CD14-positive monocyte (primary cell): ENCODE data around the gene DYNLT3. TPM values are rescaled to one million over a fixed set of nuclear protein-coding genes. Genes with fewer than 3 reads are reported as not detected.

Experiments
- DNase-seq, 3 donors: peaks; one replicate each; pipeline ENCODE4 v3.0.0-alpha.2; 2011 to 2022
- H2AFZ ChIP-seq: 2 replicates; pipeline ENCODE4 v1.6.0; 2012; ENCODE audit warnings: mild to moderate bottlenecking, low read depth, low read length, inconsistent platforms; ENCODE audit not compliant: insufficient read depth, poor library complexity, severe bottlenecking
- H3K27ac ChIP-seq, 2 donors: 1 replicate in 1 of 2; 2 replicates in 1 of 2; pipeline ENCODE4 v1.5.1; 2012 to 2013; ENCODE audit warnings: low read length in 2 of 2, control low read depth in 1 of 2, inconsistent platforms in 1 of 2, low read depth in 1 of 2, mild to moderate bottlenecking in 1 of 2
- H3K27me3 ChIP-seq, 2 donors: one replicate each; pipeline versions ENCODE4 v1.6.0 to v1.6.1; 2011 to 2013; ENCODE audit warnings: low read length in 2 of 2; ENCODE audit not compliant: control insufficient read depth in 2 of 2, insufficient read depth in 2 of 2
- H3K36me3 ChIP-seq, 2 donors: replicated peaks in 1 of 2; 1 replicate in 1 of 2; 2 replicates in 1 of 2; pipeline versions ENCODE4 v1.5.1 to v1.6.1; 2012 to 2013; ENCODE audit warnings: low read length in 2 of 2, control low read depth in 1 of 2, inconsistent platforms in 1 of 2, mild to moderate bottlenecking in 1 of 2; ENCODE audit not compliant: insufficient read depth in 2 of 2, control insufficient read depth in 1 of 2
- H3K4me1 ChIP-seq, 2 donors: 1 replicate in 1 of 2; 2 replicates in 1 of 2; pipeline versions ENCODE4 v1.5.1 to v1.6.1; 2012 to 2013; ENCODE audit warnings: low read length in 2 of 2, control low read depth in 1 of 2, inconsistent platforms in 1 of 2, mild to moderate bottlenecking in 1 of 2, moderate library complexity in 1 of 2; ENCODE audit not compliant: insufficient read depth in 2 of 2, control insufficient read depth in 1 of 2
- H3K4me2 ChIP-seq: replicated peaks from 2 replicates; pipeline ENCODE3; 2012; ENCODE audit warnings: low read length, moderate library complexity, mild to moderate bottlenecking; ENCODE audit not compliant: poor library complexity, severe bottlenecking; ENCODE audit errors: extremely low read depth
- H3K4me3 ChIP-seq, 3 experiments: fragments of 200-600 bp in 1 of 3; sonication (generic) in 1 of 3; replicated peaks in 1 of 3; 1 replicate in 2 of 3; 2 replicates in 1 of 3; pipeline ENCODE4 v1.5.1; 2011 to 2013; ENCODE audit warnings: low read length in 3 of 3, mild to moderate bottlenecking in 3 of 3, control low read depth in 2 of 3, low read depth in 2 of 3, inconsistent platforms in 1 of 3, moderate library complexity in 1 of 3
- H3K79me2 ChIP-seq: 2 replicates; pipeline ENCODE4 v1.6.0; 2012; ENCODE audit warnings: mild to moderate bottlenecking, control low read depth, inconsistent platforms, low read length, moderate library complexity; ENCODE audit not compliant: insufficient read depth
- H3K9ac ChIP-seq: 2 replicates; pipeline ENCODE4 v1.6.0; 2017; ENCODE audit warnings: low read length, mild to moderate bottlenecking; ENCODE audit not compliant: insufficient read depth, poor library complexity, severe bottlenecking
- H3K9me3 ChIP-seq, 2 donors: replicated peaks in 1 of 2; 1 replicate in 1 of 2; 2 replicates in 1 of 2; pipeline versions ENCODE4 v1.5.1 to v1.6.1; 2012 to 2013; ENCODE audit warnings: low read length in 2 of 2, control low read depth in 1 of 2; ENCODE audit not compliant: control insufficient read depth in 1 of 2, insufficient read depth in 1 of 2
- H4K20me1 ChIP-seq: 2 replicates; pipeline ENCODE4 v1.6.0; 2012; ENCODE audit warnings: mild to moderate bottlenecking, low read length, control low read depth, moderate library complexity; ENCODE audit not compliant: insufficient read depth
- H3K27ac Mint-ChIP-seq, 7 donors: one replicate each; pipeline ENCODE4 v1.8.0; 2020; ENCODE audit warnings: mild to moderate bottlenecking in 7 of 7, mixed read lengths in 7 of 7, moderate library complexity in 6 of 7, inconsistent platforms in 2 of 7
- H3K27me3 Mint-ChIP-seq, 3 donors: one replicate each; pipeline ENCODE4 v1.8.0; 2021 to 2022; ENCODE audit warnings: low read depth in 3 of 3, mild to moderate bottlenecking in 3 of 3, mixed read lengths in 3 of 3, moderate library complexity in 3 of 3, inconsistent platforms in 1 of 3
- H3K36me3 Mint-ChIP-seq, 2 donors: one replicate each; pipeline ENCODE4 v1.8.0; 2020; ENCODE audit warnings: mixed read lengths in 2 of 2, inconsistent platforms in 1 of 2, mild to moderate bottlenecking in 1 of 2
- H3K4me1 Mint-ChIP-seq: one replicate; pipeline ENCODE4 v1.8.0; 2020; ENCODE audit warnings: mild to moderate bottlenecking, mixed read lengths
- H3K4me3 Mint-ChIP-seq, 2 donors: one replicate each; pipeline ENCODE4 v1.8.0; 2020; ENCODE audit warnings: mild to moderate bottlenecking in 2 of 2, mixed read lengths in 2 of 2, moderate library complexity in 1 of 2
- H3K9me3 Mint-ChIP-seq, 7 donors: one replicate each; pipeline ENCODE4 v1.8.0; 2020 to 2022; ENCODE audit warnings: mixed read lengths in 7 of 7, mild to moderate bottlenecking in 6 of 7, moderate library complexity in 6 of 7, inconsistent platforms in 2 of 7
- CTCF ChIP-seq: fragments of 200-600 bp; IDR thresholded peaks from one replicate; pipeline ENCODE4 v1.8.0; 2022; ENCODE audit warnings: antibody characterized with exemption, mild to moderate bottlenecking
- WGBS: methylation state at CpG from one replicate; pipeline ENCODE4 v1.1.5; 2013; ENCODE audit warnings: missing lambda C conversion rate; ENCODE audit not compliant: insufficient coverage; 5-methylcytosine and 5-hydroxymethylcytosine counted together
- intact Hi-C, 2 donors: fragments of 100-400 bp; cut with micrococcal nuclease; formaldehyde crosslinking; loops; one replicate each; pipeline versions ENCODE4 v1.15.0 to v1.15.1; 2023
- polyA plus RNA-seq, 3 donors: library from polyadenylated mRNA; depleted of rRNA in 1 of 3; unstranded in 2 of 3; stranded (reverse) in 1 of 3; fragments of 300-500 nt in 2 of 3; fragments of >200 nt in 1 of 3; fragmentation: Illumina TruSeq in 2 of 3; gene quantifications; 1 replicate in 2 of 3; 2 replicates in 1 of 3; pipeline ENCODE4 v1.2.3, GENCODE V29; 2012 to 2021

Gene DYNLT3
- polyA plus RNA-seq, 3 donors = 9.4 to 21.9 (median 15.2) TPM

GRCh38 chrX:37895795-37896510 lies 48.6 kb upstream of the DYNLT3 start:
- H3K27me3 ChIP-seq = no peaks in the 10 kb centered on the region
- H3K27ac Mint-ChIP-seq = no peak overlapping the region
- no peak overlapping the region for H3K27ac ChIP-seq
- no peak overlapping the region for H3K4me3 ChIP-seq
- no peaks in the 10 kb centered on the region for H4K20me1 ChIP-seq
- H3K4me2 ChIP-seq = no peak overlapping the region
- H3K9ac ChIP-seq = no peak overlapping the region
- no peaks in the 10 kb centered on the region for H3K9me3 ChIP-seq
- no peak for DNase-seq
- H3K4me3 Mint-ChIP-seq = no peak overlapping the region
- no peak for TF ChIP-seq CTCF
- H3K36me3 ChIP-seq = no peaks in the 10 kb centered on the region
- peaks cover 1 to 10% (median 2%) of the 10 kb centered on the region in 3 donors for H3K27me3 Mint-ChIP-seq
- intact Hi-C loops = no loop called here
- no peaks in the 10 kb centered on the region for H3K4me1 ChIP-seq
- peaks cover 0 to 1% (median 0%) of the 10 kb centered on the region in 7 donors for H3K9me3 Mint-ChIP-seq
- H3K36me3 Mint-ChIP-seq = no peaks in the 10 kb centered on the region
- H2AFZ ChIP-seq = no peak overlapping the region
- no peaks in the 10 kb centered on the region for H3K4me1 Mint-ChIP-seq
- no peaks in the 10 kb centered on the region for H3K79me2 ChIP-seq

DNA sequence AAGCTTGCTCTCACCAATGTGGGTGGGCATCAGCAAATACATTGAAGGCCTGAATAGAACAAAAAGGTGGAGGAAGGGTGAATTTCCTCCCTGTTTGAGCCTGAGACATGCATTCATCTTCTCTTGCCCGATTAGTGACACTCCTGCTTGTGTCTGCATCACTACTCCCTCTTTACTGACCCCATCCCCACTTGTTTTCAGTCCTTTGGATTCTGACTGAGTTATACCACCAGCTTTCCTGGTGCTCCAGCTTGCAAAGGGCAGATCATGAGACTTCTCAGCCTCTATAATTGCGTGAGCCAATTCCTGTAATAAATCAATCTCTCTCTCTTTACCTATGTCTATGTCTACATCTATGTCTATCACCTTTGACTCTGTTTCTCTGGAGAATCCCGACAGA lies 47.4 kb upstream of the DYNLT3 start:
- Histone ChIP-seq H2AFZ (no peak overlapping the region), H3K4me1 (no peaks in the 10 kb centered on the region), H3K4me2 (no peak overlapping the region), H3K4me3 (no peak overlapping the region), H3K79me2 (no peaks in the 10 kb centered on the region), H4K20me1 (no peaks in the 10 kb centered on the region), H3K9ac (no peak overlapping the region), H3K27me3 (no peaks in the 10 kb centered on the region), H3K36me3 (no peaks in the 10 kb centered on the region), H3K27ac (no peak overlapping the region), H3K9me3 (no peaks in the 10 kb centered on the region)
- Mint-ChIP-seq H3K4me3 (no peak overlapping the region), H3K27me3 (peaks cover 0 to 9% (median 2%) of the 10 kb centered on the region in 3 donors), H3K9me3 (peaks cover 0 to 1% (median 0%) of the 10 kb centered on the region in 7 donors), H3K36me3 (no peaks in the 10 kb centered on the region), H3K27ac (no peak overlapping the region), H3K4me1 (no peaks in the 10 kb centered on the region)
- intact Hi-C loops = no loop called here
- no peak for TF ChIP-seq CTCF
- no peak for DNase-seq
- WGBS = no CpG with 5 or more reads among the region's 3 CpGs
